HepG2 (cell line): ENCODE measurements around the gene LIG4. TPM values are rescaled to one million over a fixed set of nuclear protein-coding genes. Genes with fewer than 3 reads are reported as not detected.

Source experiments
- E2F1 ChIP-seq: sonication (generic); formaldehyde crosslinking; IDR thresholded peaks from 2 replicates; pipeline ENCODE4 v1.5.0; 2020; ENCODE audit warnings: missing genetic modification reagents
- HNRNPK ChIP-seq: fragments of 200-400 bp; formaldehyde crosslinking; IDR thresholded peaks from 2 replicates; pipeline ENCODE4 v1.6.1; 2018; ENCODE audit warnings: low read length, low read depth, moderate library complexity, mild to moderate bottlenecking; ENCODE audit not compliant: poor library complexity, severe bottlenecking
- IRF2 ChIP-seq: IDR thresholded peaks from 2 replicates; pipeline ENCODE4 v1.6.1; 2018; ENCODE audit warnings: missing genetic modification reagents, missing compliant biosample characterization
- MAX ChIP-seq: IDR thresholded peaks from 2 replicates; pipeline ENCODE4 v1.6.1; 2012; ENCODE audit warnings: inconsistent platforms
- MED1 ChIP-seq: sonication (generic); formaldehyde crosslinking; IDR thresholded peaks from 2 replicates; pipeline ENCODE4 v1.4.0; 2020; ENCODE audit warnings: missing genetic modification reagents
- NR2C2 ChIP-seq: sonication (generic); formaldehyde crosslinking; IDR thresholded peaks from 2 replicates; pipeline ENCODE4 v1.4.0; 2020; ENCODE audit warnings: missing genetic modification reagents, mild to moderate bottlenecking, moderate library complexity, borderline replicate concordance
- RCOR2 ChIP-seq: IDR thresholded peaks from 2 replicates; pipeline ENCODE4 v1.6.1; 2016; ENCODE audit warnings: missing biosample characterization, missing genetic modification reagents
- RXRA ChIP-seq: sonication (generic); formaldehyde crosslinking; IDR thresholded peaks from 2 replicates; pipeline ENCODE4 v1.5.1; 2020; ENCODE audit warnings: missing genetic modification reagents
- RXRB ChIP-seq: IDR thresholded peaks from 2 replicates; pipeline ENCODE4 v1.6.1; 2016; ENCODE audit warnings: borderline replicate concordance, missing genetic modification reagents, missing compliant biosample characterization
- TRIM22 ChIP-seq: fragments of 450-650 bp; IDR thresholded peaks from 2 replicates; pipeline ENCODE4 v1.6.1; 2017
- XRCC5 ChIP-seq: fragments of 200-400 bp; formaldehyde crosslinking; optimal IDR thresholded peaks from 2 replicates; pipeline ENCODE3; 2017; ENCODE audit warnings: mild to moderate bottlenecking, low read length
- ZBTB39 ChIP-seq: sonication (generic); formaldehyde crosslinking; IDR thresholded peaks from 2 replicates; pipeline ENCODE4 v1.5.0; 2020; ENCODE audit warnings: missing genetic modification reagents
- ZNF407 ChIP-seq: sonication (generic); formaldehyde crosslinking; IDR thresholded peaks from one replicate; pipeline ENCODE4 v1.5.1; 2020; ENCODE audit warnings: mild to moderate bottlenecking, missing genetic modification reagents; ENCODE audit errors: not compliant biosample characterization
- ZNF446 ChIP-seq: sonication (generic); formaldehyde crosslinking; IDR thresholded peaks from 2 replicates; pipeline ENCODE4 v1.5.0; 2020; ENCODE audit warnings: mild to moderate bottlenecking, missing genetic modification reagents
- polyA plus RNA-seq, 8 experiments: library from polyadenylated mRNA; depleted of rRNA in 3 of 8; stranded (reverse) in 7 of 8; unstranded in 1 of 8; fragments of >200 nt; fragmentation: Illumina TruSeq in 4 of 8; extraction: Trizol in 4 of 8; gene quantifications; 2 replicates each; pipeline versions ENCODE4 v1.2.1 to v1.2.3, GENCODE V29; 2011 to 2016; ENCODE audit warnings: low read depth in 4 of 8, missing spikeins in 1 of 8, mixed read lengths in 1 of 8; ENCODE audit not compliant: insufficient read depth in 1 of 8
- total RNA-seq, 5 experiments: library from RNA; depleted of rRNA; stranded (reverse); fragments of >200 nt; fragmentation: Illumina TruSeq; extraction: Trizol; gene quantifications; 2 replicates each; pipeline ENCODE4 v1.2.3, GENCODE V29; 2016; ENCODE audit warnings: low read depth in 1 of 5

The LIG4 gene
- total and polyA plus RNA-seq, 2 of the 13 experiments (the other 11 are each of a cell fraction or from before 2014, with no cell fraction given): 4.0 to 4.5 TPM

- TF ChIP-seq ZBTB39 (CRISPR knock-in tag): peak; percentile 35; the same call in 1 of the 2 replicates
- TF ChIP-seq ZNF407: peak; percentile 36
- TF ChIP-seq IRF2 (CRISPR knock-in tag): peak; percentile 78; the same call in 1 of the 2 replicates
- peak; percentile 60; the same call in 1 of the 2 replicates for TF ChIP-seq MAX
- TF ChIP-seq ZNF446: peak; percentile 82; the same call in 1 of the 2 replicates
- peak; percentile 35; the same call in 1 of the 2 replicates for TF ChIP-seq RXRB (CRISPR knock-in tag)
- TF ChIP-seq MED1 (CRISPR knock-in tag): peak; percentile 52
- 0 out of 2 replicates have a peak, but pooled peaks have one; percentile 3 for TF ChIP-seq E2F1 (CRISPR knock-in tag)
- TF ChIP-seq NR2C2 (CRISPR knock-in tag): peak; percentile 78
- TF ChIP-seq RXRA: peak; percentile 68; the same call in 1 of the 2 replicates
- TF ChIP-seq RCOR2 (CRISPR knock-in tag): no peak
- TF ChIP-seq XRCC5: peak; percentile 80
- no peak for TF ChIP-seq TRIM22
- peak; percentile 50 for TF ChIP-seq HNRNPK
Measured at GRCh38 chr13:108218044-108218974, 3.0 kb upstream of the LIG4 start, which contains the start of gene ABHD13 (continued).
